ENCODE data around the gene IGF1R.

The IGF1R gene

GRCh38 chr15:98873441-98874218, 225.3 kb downstream of the IGF1R start:
- no peaks in the 10 kb centered on the region for H3K27me3 ChIP-seq (replicated peaks; ENCODE audit: control insufficient read depth, insufficient read depth, low read length, poor library complexity, severe bottlenecking)
- H3K9me3 ChIP-seq (ENCODE audit: control insufficient read depth, low read length): no peaks in the 10 kb centered on the region
- H3K27ac ChIP-seq (ENCODE audit: insufficient read depth, low read length, poor library complexity, severe bottlenecking): no peak overlapping the region
- DNase-seq: no peak
- H3K4me3 ChIP-seq (ENCODE audit: insufficient read depth, low read depth, low read length, poor library complexity, severe bottlenecking): no peak overlapping the region
- H3K4me1 ChIP-seq (ENCODE audit: control insufficient read depth, insufficient read depth, low read length, poor library complexity, severe bottlenecking): no peaks in the 10 kb centered on the region
- H3K36me3 ChIP-seq (ENCODE audit: control insufficient read depth, insufficient read depth, low read length): no peaks in the 10 kb centered on the region

- Histone ChIP-seq H3K4me3 (ENCODE audit: insufficient read depth, low read depth, low read length, poor library complexity, severe bottlenecking) (no peak overlapping the region), H3K27ac (ENCODE audit: insufficient read depth, low read length, poor library complexity, severe bottlenecking) (no peak overlapping the region), H3K9me3 (ENCODE audit: control insufficient read depth, low read length) (no peaks in the 10 kb centered on the region), H3K27me3 (replicated peaks; ENCODE audit: control insufficient read depth, insufficient read depth, low read length, poor library complexity, severe bottlenecking) (no peaks in the 10 kb centered on the region), H3K4me1 (ENCODE audit: control insufficient read depth, insufficient read depth, low read length, poor library complexity, severe bottlenecking) (no peaks in the 10 kb centered on the region), H3K36me3 (ENCODE audit: control insufficient read depth, insufficient read depth, low read length) (no peaks in the 10 kb centered on the region)
- DNase-seq: no peak
Measured at GRCh38 chr15:98874370-98874769, 226.0 kb downstream of the IGF1R start.

- Histone ChIP-seq H3K4me1 (ENCODE audit: control insufficient read depth, insufficient read depth, low read length, poor library complexity, severe bottlenecking) (no peaks in the 10 kb centered on the region), H3K27ac (ENCODE audit: insufficient read depth, low read length, poor library complexity, severe bottlenecking) (no peak overlapping the region), H3K27me3 (replicated peaks; ENCODE audit: control insufficient read depth, insufficient read depth, low read length, poor library complexity, severe bottlenecking) (no peaks in the 10 kb centered on the region), H3K9me3 (ENCODE audit: control insufficient read depth, low read length) (no peaks in the 10 kb centered on the region), H3K36me3 (ENCODE audit: control insufficient read depth, insufficient read depth, low read length) (no peaks in the 10 kb centered on the region), H3K4me3 (ENCODE audit: insufficient read depth, low read depth, low read length, poor library complexity, severe bottlenecking) (no peak overlapping the region)
- DNase-seq: no peak
Measured at GRCh38 chr15:98874773-98875172, 226.4 kb downstream of the IGF1R start.

- Histone ChIP-seq H3K36me3 (ENCODE audit: control insufficient read depth, insufficient read depth, low read length) (no peaks in the 10 kb centered on the region), H3K4me1 (ENCODE audit: control insufficient read depth, insufficient read depth, low read length, poor library complexity, severe bottlenecking) (no peaks in the 10 kb centered on the region), H3K9me3 (ENCODE audit: control insufficient read depth, low read length) (no peaks in the 10 kb centered on the region), H3K4me3 (ENCODE audit: insufficient read depth, low read depth, low read length, poor library complexity, severe bottlenecking) (no peak overlapping the region), H3K27me3 (replicated peaks; ENCODE audit: control insufficient read depth, insufficient read depth, low read length, poor library complexity, severe bottlenecking) (no peaks in the 10 kb centered on the region), H3K27ac (ENCODE audit: insufficient read depth, low read length, poor library complexity, severe bottlenecking) (no peak overlapping the region)
- no peak for DNase-seq
Measured at GRCh38 chr15:98875309-98875708, 227.0 kb downstream of the IGF1R start.

- H3K4me3 ChIP-seq (ENCODE audit: insufficient read depth, low read depth, low read length, poor library complexity, severe bottlenecking): no peak overlapping the region
- H3K36me3 ChIP-seq (ENCODE audit: control insufficient read depth, insufficient read depth, low read length): no peaks in the 10 kb centered on the region
- DNase-seq: no peak
- H3K4me1 ChIP-seq (ENCODE audit: control insufficient read depth, insufficient read depth, low read length, poor library complexity, severe bottlenecking): no peaks in the 10 kb centered on the region
- H3K27me3 ChIP-seq (replicated peaks; ENCODE audit: control insufficient read depth, insufficient read depth, low read length, poor library complexity, severe bottlenecking): no peaks in the 10 kb centered on the region
- no peak overlapping the region for H3K27ac ChIP-seq (ENCODE audit: insufficient read depth, low read length, poor library complexity, severe bottlenecking)
- no peaks in the 10 kb centered on the region for H3K9me3 ChIP-seq (ENCODE audit: control insufficient read depth, low read length)
Measured at GRCh38 chr15:98876451-98877369, 228.4 kb downstream of the IGF1R start.

GRCh38 chr15:98878172-98878571, 229.8 kb downstream of the IGF1R start:
- Histone ChIP-seq H3K27me3 (replicated peaks; ENCODE audit: control insufficient read depth, insufficient read depth, low read length, poor library complexity, severe bottlenecking) (no peaks in the 10 kb centered on the region), H3K4me1 (ENCODE audit: control insufficient read depth, insufficient read depth, low read length, poor library complexity, severe bottlenecking) (no peaks in the 10 kb centered on the region), H3K4me3 (ENCODE audit: insufficient read depth, low read depth, low read length, poor library complexity, severe bottlenecking) (no peak overlapping the region), H3K36me3 (ENCODE audit: control insufficient read depth, insufficient read depth, low read length) (no peaks in the 10 kb centered on the region), H3K27ac (ENCODE audit: insufficient read depth, low read length, poor library complexity, severe bottlenecking) (no peak overlapping the region), H3K9me3 (ENCODE audit: control insufficient read depth, low read length) (no peaks in the 10 kb centered on the region)
- no peak for DNase-seq

- H3K27ac ChIP-seq (ENCODE audit: insufficient read depth, low read length, poor library complexity, severe bottlenecking): no peak overlapping the region
- H3K27me3 ChIP-seq (replicated peaks; ENCODE audit: control insufficient read depth, insufficient read depth, low read length, poor library complexity, severe bottlenecking): no peaks in the 10 kb centered on the region
- no peaks in the 10 kb centered on the region for H3K9me3 ChIP-seq (ENCODE audit: control insufficient read depth, low read length)
- DNase-seq: no peak
- H3K36me3 ChIP-seq (ENCODE audit: control insufficient read depth, insufficient read depth, low read length): no peaks in the 10 kb centered on the region
- H3K4me1 ChIP-seq (ENCODE audit: control insufficient read depth, insufficient read depth, low read length, poor library complexity, severe bottlenecking): no peaks in the 10 kb centered on the region
- no peak overlapping the region for H3K4me3 ChIP-seq (ENCODE audit: insufficient read depth, low read depth, low read length, poor library complexity, severe bottlenecking)
Measured at GRCh38 chr15:98878862-98879261, 230.5 kb downstream of the IGF1R start.

- Histone ChIP-seq H3K4me1 (ENCODE audit: control insufficient read depth, insufficient read depth, low read length, poor library complexity, severe bottlenecking) (no peaks in the 10 kb centered on the region), H3K27me3 (replicated peaks; ENCODE audit: control insufficient read depth, insufficient read depth, low read length, poor library complexity, severe bottlenecking) (no peaks in the 10 kb centered on the region), H3K27ac (ENCODE audit: insufficient read depth, low read length, poor library complexity, severe bottlenecking) (no peak overlapping the region), H3K4me3 (ENCODE audit: insufficient read depth, low read depth, low read length, poor library complexity, severe bottlenecking) (no peak overlapping the region), H3K9me3 (ENCODE audit: control insufficient read depth, low read length) (no peaks in the 10 kb centered on the region), H3K36me3 (ENCODE audit: control insufficient read depth, insufficient read depth, low read length) (no peaks in the 10 kb centered on the region)
- DNase-seq: no peak
Measured at GRCh38 chr15:98881526-98882520, 233.5 kb downstream of the IGF1R start.

GRCh38 chr15:98883478-98883877, 235.1 kb downstream of the IGF1R start:
- no peak for DNase-seq

More at GRCh38 chr15:98883478-98883877, 235.1 kb downstream of the IGF1R start:
- no peaks in the 10 kb centered on the region for H3K27me3 ChIP-seq (replicated peaks; ENCODE audit: control insufficient read depth, insufficient read depth, low read length, poor library complexity, severe bottlenecking)
- no peaks in the 10 kb centered on the region for H3K36me3 ChIP-seq (ENCODE audit: control insufficient read depth, insufficient read depth, low read length)
- no peaks in the 10 kb centered on the region for H3K9me3 ChIP-seq (ENCODE audit: control insufficient read depth, low read length)
- no peak overlapping the region for H3K27ac ChIP-seq (ENCODE audit: insufficient read depth, low read length, poor library complexity, severe bottlenecking)
- H3K4me1 ChIP-seq (ENCODE audit: control insufficient read depth, insufficient read depth, low read length, poor library complexity, severe bottlenecking): no peaks in the 10 kb centered on the region
- no peak overlapping the region for H3K4me3 ChIP-seq (ENCODE audit: insufficient read depth, low read depth, low read length, poor library complexity, severe bottlenecking)

All from effector memory CD4-positive, alpha-beta T cell (primary cell).